Colon (tissue), 2 donors: ENCODE results near the gene ACTR3C.

ENCODE experiments used
- FAIRE-seq: peaks from 2 replicates; lab custom pipeline; 2012; peaks lifted over from hg19 to GRCh38; lab: Jason Lieb, UNC
- donor health status: control.
- donor health status: control.

The ACTR3C gene

GRCh38 chr7:150358988-150359621 is 35.8 kb upstream of the ACTR3C start:
- no peak for FAIRE-seq

GRCh38 chr7:150358433-150358832 is 35.1 kb upstream of the ACTR3C start:
- no peak for FAIRE-seq

- FAIRE-seq = no peak
Measured at GRCh38 chr7:150357771-150358427, 34.6 kb upstream of the ACTR3C start.

- FAIRE-seq = no peak
Measured at GRCh38 chr7:150357270-150357669, 33.9 kb upstream of the ACTR3C start.

- FAIRE-seq = no peak
Measured at GRCh38 chr7:150356265-150356897, 33.0 kb upstream of the ACTR3C start.

- no peak for FAIRE-seq
Measured at GRCh38 chr7:150355666-150356059, 32.3 kb upstream of the ACTR3C start.

GRCh38 chr7:150351587-150352194 is 28.3 kb upstream of the ACTR3C start:
- FAIRE-seq = no peak

GRCh38 chr7:150346922-150347321 is 23.6 kb upstream of the ACTR3C start:
- no peak for FAIRE-seq

GRCh38 chr7:150345012-150345411 is 21.7 kb upstream of the ACTR3C start:
- no peak for FAIRE-seq

- peak; percentile 24 for FAIRE-seq
Measured at GRCh38 chr7:150344299-150344698, 21.0 kb upstream of the ACTR3C start.

- no peak for FAIRE-seq
Measured at GRCh38 chr7:150343225-150343624, 19.9 kb upstream of the ACTR3C start.

GRCh38 chr7:150342121-150342408 is 18.7 kb upstream of the ACTR3C start:
- FAIRE-seq = no peak

- FAIRE-seq = no peak
Measured at GRCh38 chr7:150341263-150342120, 18.1 kb upstream of the ACTR3C start, which contains the start of gene RARRES2. Gene RARRES2 (minus strand): TSS chr7:150341629. CDS start chr7:150340609, 1,020 bp downstream.

- FAIRE-seq = no peak
Measured at GRCh38 chr7:150340875-150341262, 17.5 kb upstream of the ACTR3C start.

GRCh38 chr7:150340024-150340749 is 16.8 kb upstream of the ACTR3C start:
- FAIRE-seq = no peak

GRCh38 chr7:150339409-150339809 is 16.1 kb upstream of the ACTR3C start:
- FAIRE-seq = no peak

- no peak for FAIRE-seq
Measured at GRCh38 chr7:150338166-150338829, 15.0 kb upstream of the ACTR3C start.

- FAIRE-seq = no peak
Measured at GRCh38 chr7:150337659-150338081, 14.3 kb upstream of the ACTR3C start.

- FAIRE-seq = no peak
Measured at GRCh38 chr7:150337179-150337578, 13.8 kb upstream of the ACTR3C start.

- FAIRE-seq = no peak
Measured at GRCh38 chr7:150336746-150337145, 13.4 kb upstream of the ACTR3C start.

GRCh38 chr7:150335774-150336112 is 12.4 kb upstream of the ACTR3C start:
- FAIRE-seq = no peak
